VCaP (cell line): ENCODE measurements around the gene FBXO4.
"Not testable (repeated sequence)": the region's sequence is repeated elsewhere in the genome, so short reads cannot be mapped to it uniquely, and the experiment has no call there.

Source experiments
- H3K27ac ChIP-seq: fragments of 450-650 bp; 2 replicates; pipeline ENCODE4 v1.5.1; 2017
- CTCF ChIP-seq: fragments of 450-650 bp; conservative IDR thresholded peaks from 2 replicates; pipeline ENCODE4 v1.5.1; 2017; ENCODE audit warnings: mild to moderate bottlenecking, moderate library complexity

The FBXO4 gene

GRCh38 chr5:41967401-41967800, 42.3 kb downstream of the FBXO4 start:
- no peak for TF ChIP-seq CTCF
- H3K27ac ChIP-seq = no peak overlapping the region

GRCh38 chr5:41968153-41968723, 43.2 kb downstream of the FBXO4 start:
- TF ChIP-seq CTCF = peak; percentile 23

GRCh38 chr5:41973087-41973486, 48.0 kb downstream of the FBXO4 start:
- H3K27ac ChIP-seq = no peak overlapping the region
- no peak for TF ChIP-seq CTCF

More at GRCh38 chr5:41968153-41968723, 43.2 kb downstream of the FBXO4 start:
- no peak overlapping the region for H3K27ac ChIP-seq

GRCh38 chr5:41973887-41974286, 48.8 kb downstream of the FBXO4 start:
- no peak overlapping the region for H3K27ac ChIP-seq
- TF ChIP-seq CTCF = no peak

GRCh38 chr5:41978676-41979075, 53.6 kb downstream of the FBXO4 start:
- no peak for TF ChIP-seq CTCF
- no peak overlapping the region for H3K27ac ChIP-seq

GRCh38 chr5:41980396-41980795, 55.3 kb downstream of the FBXO4 start:
- TF ChIP-seq CTCF = no peak

GRCh38 chr5:41980870-41981269, 55.8 kb downstream of the FBXO4 start:
- no peak for TF ChIP-seq CTCF
- no peak overlapping the region for H3K27ac ChIP-seq

More at GRCh38 chr5:41980396-41980795, 55.3 kb downstream of the FBXO4 start:
- no peak overlapping the region for H3K27ac ChIP-seq

GRCh38 chr5:41982858-41983257, 57.8 kb downstream of the FBXO4 start:
- H3K27ac ChIP-seq = not testable (repeated sequence)
